Bronchus fibroblast of lung (primary cell): ENCODE measurements around the gene CTRB2. TPM values are rescaled to one million over a fixed set of nuclear protein-coding genes. Genes with fewer than 3 reads are reported as not detected.

Experiments used
- total RNA-seq: library from RNA; depleted of rRNA; stranded (reverse); fragments of >200 nt; gene quantifications from 2 replicates; pipeline ENCODE4 v1.2.3, GENCODE V29; 2015

CTRB2 gene
- total RNA-seq, result not detected in 2 replicates

DNA sequence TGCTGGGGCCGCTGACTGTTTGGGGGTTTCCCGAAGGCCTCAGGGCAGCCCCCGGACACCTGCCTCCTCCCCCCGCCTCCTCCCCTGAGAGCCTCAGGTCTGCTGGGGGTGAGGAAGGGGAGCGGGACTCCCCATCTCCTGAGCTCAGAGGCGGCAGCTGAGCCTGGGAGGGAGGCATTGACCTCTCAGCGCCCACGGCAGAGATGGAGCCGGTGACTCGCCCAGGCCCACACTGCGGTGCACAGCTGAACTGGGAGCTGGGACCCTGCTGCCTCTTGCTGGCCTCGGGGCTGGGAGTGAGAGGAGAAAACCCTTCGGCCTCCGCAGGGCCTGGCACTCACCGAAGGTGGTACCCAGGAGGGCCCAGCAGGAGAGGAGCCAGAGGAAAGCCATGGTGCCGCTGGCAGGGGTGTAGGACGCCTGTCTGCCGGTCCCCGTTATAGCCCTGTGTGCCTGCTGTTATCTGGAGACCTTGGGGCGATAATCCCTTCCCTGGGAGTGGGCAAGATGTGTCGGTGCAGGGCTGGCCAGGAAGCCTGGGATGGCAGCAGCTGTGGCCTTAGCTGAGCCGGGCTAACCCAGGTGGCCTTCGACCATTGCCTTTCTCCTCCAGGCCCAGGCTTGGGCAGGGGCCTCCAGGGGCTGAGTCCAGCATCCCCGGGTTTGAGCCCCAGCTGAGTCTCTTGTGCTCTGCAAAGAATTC lies at the start of gene CTRB2:
Gene CTRB2, minus strand, starts transcription at position 413 of the 703 bp plus-strand sequence. Its CDS starts 20 bp downstream, at position 393.

DNA sequence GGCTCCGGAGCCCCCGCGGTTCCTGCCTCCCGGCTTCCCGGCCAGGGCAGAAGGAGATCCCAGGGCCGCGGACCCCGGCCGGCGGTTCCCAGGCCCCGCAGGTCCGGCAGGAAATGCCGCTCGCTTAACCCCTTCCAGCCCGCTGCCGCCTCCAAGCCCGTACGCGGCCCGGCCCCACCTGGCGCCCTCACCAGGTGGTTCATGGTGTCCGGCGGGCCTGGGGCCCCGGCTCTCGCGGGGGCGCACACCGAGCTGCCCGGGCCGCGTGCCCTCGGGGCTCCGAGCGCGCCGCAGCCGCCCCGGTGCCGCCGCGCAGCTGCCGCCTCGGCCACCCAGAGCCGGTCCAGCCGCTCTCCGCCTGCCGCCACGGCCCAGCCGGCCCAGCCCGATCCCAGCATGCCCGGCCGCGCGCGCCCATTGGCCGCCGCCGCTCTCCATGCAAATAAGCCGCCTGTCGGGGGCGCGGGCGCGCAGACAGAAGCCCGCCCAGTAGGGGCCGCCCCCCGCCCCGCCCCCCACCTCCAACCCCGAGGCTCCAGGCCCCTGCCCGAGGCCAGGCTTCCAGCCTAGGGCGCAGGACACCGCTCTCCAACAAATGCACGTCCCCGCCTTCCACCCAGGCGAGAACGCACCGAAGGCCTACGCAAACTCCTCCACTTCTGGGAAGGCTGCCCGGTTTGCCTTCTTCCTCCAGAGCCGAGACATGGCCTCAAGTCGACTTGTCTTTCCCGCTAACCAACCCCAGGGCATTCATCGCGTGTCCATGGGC lies 44.5 kb upstream of the CTRB2 start, which contains the start of gene BCAR1:
Gene BCAR1, minus strand, starts transcription at position 345 of the 769 bp plus-strand sequence. Its CDS starts 142 bp downstream, at position 203.

DNA sequence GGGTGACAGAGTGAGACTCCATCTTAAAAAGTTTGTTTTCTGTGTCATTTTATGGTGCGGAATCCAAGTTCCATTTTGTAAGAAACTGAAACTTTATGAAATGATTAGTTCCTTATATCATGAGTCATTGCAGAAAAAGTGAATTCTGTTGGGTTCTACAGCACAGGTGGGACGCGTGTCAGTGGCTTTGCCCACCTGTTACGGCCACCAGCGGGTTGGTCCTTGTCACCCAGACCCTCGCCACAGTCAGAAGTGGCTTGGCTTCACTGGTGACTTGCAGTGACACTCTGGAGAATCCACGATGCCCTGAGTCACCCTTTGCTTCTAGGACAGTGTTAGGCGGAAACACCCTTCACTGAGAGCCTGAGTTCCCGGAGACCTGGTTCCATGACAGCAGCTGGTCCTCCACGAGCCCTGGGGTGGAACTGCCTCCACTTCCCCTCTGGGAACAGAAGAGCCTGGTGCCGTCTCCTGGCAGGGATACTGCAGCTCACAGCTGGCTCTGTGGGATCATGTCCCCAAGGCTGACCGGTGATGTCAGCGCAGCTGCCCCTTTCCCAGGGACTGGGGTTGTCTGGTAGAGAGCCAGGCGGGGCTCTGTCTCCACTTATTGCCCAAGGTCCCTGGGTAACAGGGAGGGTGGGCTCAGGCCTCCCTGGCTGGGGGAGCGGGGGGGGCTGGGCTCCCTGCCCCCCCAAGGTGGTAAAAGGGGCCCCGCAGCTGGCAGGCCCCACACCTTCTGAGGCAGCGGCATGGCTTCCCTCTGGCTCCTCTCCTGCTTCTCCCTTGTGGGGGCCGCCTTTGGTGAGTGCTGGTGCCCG lies 11.5 kb upstream of the CTRB2 start, which contains the start of gene CTRB1:
Gene CTRB1, plus strand, starts transcription at position 733 of the 821 bp plus-strand sequence. Its CDS starts 20 bp downstream, at position 753.

Other genes starting within 250 kb of the CTRB2 start
- gene WDR59, start 222.0 kb downstream of the CTRB2 start, total RNA-seq, result 6.7 and 11.6 TPM in 2 replicates
- 23.6 and 26.6 TPM in 2 replicates for gene ZNRF1, start 208.1 kb downstream of the CTRB2 start, total RNA-seq
- 0.34 and 0.45 TPM in 2 replicates for gene LDHD, start 90.4 kb downstream of the CTRB2 start, total RNA-seq
- 6.7 and 8.2 TPM in 2 replicates for gene ZFP1, start 58.6 kb downstream of the CTRB2 start, total RNA-seq
- not detected in 2 replicates for gene CTRB1, start 11.8 kb upstream of the CTRB2 start, total RNA-seq
- 73.9 and 76.3 TPM in 2 replicates for gene BCAR1, start 44.5 kb upstream of the CTRB2 start, total RNA-seq
- gene CFDP1, start 226.3 kb upstream of the CTRB2 start, total RNA-seq, result 37.5 and 44.4 TPM in 2 replicates